HG02610 (cell line): ENCODE results near the gene HSF5.

Source experiments
- ATAC-seq: cut with Tn5 transposase; IDR thresholded peaks from one replicate; pipeline ENCODE4 v1.9.1; 2021; ENCODE audit warnings: mild to moderate bottlenecking, moderate library complexity; ENCODE audit not compliant: unreplicated experiment

Gene HSF5, protein sequence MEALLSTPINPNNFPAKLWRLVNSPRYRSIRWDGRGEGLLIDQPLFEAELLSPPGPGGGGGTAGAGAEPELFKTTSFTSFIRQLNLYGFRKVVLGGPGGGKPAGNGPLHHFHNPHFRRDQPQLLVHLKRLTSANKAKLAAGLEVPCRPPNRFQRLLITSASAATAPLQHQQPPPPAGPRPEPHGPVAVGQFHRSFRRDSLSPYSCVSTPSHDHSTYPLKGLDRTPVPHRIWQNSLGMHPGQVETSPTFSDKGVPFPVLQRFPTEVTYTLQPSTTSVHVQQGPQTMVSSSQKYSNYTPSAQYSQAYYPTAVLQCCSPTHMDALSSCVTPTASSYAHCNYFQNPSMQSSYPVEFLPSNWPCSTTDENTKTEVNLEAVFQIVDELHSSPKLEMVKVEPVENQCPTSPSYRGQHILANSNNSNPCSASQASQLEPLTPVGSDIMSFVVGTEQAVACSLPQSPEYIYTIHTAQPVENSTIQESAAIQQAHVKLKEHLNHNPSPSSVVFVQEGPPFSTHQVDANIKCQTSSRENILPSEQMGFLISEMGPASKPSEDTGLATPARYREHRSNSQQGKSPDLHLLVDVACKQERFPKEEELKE

DNA sequence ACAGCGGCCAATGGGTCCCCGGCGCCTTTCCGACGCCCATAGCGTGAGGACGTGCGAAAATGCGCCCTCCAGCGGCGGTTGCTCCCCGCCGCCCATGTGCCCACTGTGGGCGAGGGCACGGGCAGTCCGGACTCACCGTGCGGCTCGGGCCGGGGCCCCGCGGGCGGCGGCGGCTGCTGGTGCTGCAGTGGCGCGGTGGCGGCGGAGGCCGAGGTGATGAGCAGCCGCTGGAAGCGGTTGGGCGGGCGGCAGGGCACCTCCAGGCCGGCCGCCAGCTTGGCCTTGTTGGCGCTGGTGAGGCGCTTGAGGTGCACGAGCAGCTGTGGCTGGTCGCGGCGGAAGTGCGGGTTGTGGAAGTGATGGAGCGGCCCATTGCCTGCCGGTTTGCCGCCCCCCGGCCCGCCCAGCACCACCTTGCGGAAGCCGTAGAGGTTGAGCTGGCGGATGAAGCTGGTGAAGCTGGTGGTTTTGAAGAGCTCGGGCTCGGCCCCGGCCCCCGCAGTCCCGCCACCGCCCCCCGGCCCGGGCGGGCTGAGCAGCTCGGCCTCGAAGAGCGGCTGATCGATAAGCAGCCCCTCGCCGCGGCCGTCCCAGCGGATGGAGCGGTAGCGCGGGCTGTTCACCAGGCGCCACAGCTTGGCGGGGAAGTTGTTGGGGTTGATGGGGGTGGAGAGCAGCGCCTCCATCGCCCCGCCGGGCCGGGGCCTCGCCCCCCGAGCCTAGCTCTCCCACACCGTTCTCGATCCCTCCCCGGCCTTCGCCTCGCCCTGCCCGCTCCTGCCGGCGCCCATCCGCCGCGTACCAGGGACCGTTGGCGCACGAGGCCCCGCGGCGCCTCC is at the start of gene HSF5:
Gene HSF5 (minus strand): TSS at position 820 of the 839 bp plus-strand sequence. CDS start 134 bp downstream, at position 686.
- ATAC-seq = no peak

DNA sequence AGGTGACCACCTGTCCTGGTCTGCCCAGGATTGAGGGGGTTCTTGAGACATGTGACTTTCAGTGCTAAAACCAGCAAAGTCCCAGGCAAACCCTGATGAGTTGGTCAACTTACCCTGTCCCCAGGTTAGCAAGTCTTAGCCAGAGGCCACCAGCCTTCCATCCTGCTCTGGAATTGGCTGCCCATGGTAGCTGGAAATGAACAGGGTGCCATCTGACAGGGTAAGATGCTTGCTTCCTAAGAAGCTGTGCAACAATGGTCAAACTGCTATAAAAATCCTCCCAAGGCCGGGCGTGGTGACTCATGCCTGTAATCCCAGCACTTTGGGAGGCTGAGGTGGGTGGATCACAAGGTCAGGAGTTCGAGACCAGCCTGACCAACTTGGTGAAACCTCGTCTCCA is 49.1 kb upstream of the HSF5 start:
- no peak for ATAC-seq

DNA sequence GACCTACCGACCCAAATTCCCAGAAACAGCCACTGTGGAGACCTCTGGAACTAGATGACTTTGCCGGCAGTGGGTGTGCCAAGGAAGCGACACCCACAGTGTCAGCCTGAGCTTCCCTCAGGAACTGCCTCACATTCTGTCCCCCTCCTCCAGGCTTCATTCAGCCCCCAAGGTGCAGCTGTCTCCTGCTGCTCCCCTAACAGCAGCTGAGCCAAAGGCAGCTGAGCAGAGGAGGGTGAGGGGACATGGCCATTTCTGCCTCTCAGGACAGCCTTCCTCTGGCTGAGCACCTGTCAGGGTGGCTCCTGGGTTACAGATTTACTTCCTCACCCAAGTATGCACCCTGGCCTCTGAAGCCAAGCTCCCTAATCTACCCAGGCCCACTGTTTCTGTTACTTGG is 48.3 kb upstream of the HSF5 start:
- no peak for ATAC-seq

DNA sequence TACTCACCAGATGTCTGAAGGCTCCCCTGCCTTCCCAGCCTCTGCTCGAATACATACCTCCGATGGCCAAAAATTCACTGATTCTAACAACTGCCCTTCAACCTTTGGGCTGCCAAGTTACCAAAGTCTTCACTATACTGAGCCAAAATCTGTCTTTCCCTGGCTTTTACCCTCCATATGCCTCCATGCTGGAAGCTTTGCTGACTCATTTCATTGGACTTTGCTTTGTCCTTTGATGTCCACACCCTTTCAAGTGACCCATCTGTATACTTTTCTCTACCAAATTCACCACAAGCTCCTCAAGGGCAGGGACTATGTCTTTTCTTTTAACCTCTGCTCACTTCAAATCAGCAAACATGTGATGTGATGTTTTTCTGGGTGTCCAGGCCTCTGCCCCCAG is 47.2 kb upstream of the HSF5 start:
- ATAC-seq = no peak

DNA sequence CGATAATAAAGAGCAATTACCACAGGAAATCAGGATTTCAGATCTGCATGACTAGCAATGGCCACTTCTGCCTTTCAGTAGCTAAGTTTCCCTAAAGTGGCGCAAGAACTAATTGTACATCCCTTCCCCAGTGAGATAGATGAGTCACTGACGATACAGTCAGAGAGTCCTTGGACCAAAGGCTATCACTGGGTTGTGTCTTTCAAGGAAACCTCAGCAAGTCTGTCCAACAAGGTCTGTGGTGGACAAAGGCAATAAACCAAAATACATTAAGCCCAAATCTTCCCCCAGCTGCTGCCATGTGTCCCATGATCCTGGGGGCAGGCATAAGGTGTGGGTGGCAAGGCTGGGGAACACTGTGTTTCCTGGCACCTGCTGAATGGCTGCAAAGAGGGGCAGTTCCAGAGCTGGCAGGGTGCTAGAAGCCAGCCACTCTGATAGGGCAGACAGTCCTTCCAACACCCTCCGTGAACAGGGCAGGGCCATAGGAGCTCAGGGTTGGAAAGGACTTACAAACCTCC is 46.8 kb upstream of the HSF5 start:
- ATAC-seq = no peak

DNA sequence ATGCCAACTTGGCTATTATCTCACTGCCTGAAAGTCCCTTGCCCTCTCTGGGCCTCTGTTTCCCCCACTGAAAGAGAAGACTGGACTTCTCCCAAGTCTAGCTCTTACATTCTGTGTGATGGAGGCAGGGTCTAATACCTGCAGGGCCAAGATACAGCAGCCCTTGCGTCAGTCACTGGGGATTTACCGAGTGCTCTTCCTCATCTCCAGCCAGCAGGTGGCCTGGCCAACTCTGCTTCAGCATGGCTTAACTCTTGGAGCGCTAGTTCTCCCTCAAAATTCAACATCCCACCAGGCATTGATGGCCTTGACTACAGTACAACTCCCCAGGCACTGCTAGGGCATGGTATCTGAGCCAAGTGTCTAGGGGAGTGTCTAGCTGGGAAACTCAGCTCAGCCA is 46.1 kb upstream of the HSF5 start:
- ATAC-seq = no peak

DNA sequence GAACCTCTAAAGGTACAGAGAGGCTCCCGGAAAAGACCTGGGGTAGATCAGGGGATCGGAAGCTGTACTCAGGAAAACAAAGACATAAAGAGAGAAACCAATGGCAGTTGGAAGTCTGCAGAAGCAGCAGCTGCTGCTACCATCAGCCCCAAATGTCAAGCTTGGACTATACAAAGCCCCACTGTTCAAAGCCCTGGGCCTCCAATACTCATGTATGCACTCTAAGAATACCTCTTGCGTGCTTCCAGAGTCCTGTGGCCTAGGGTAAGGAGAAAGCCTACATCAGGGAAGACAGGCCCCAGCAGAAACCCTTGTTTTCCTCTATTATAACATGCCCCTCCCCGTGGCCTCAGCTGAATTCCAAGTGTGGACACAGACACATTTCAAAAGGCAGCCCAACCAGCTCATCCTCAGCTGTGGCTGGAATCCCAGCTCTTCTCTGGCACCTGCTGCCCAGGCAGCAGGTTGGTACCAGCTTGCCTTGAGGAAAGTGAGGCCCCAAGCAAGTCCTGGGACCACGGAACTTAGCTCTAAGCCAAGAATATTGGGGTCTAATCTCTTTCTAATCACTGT is 45.5 kb upstream of the HSF5 start:
- ATAC-seq = no peak

DNA sequence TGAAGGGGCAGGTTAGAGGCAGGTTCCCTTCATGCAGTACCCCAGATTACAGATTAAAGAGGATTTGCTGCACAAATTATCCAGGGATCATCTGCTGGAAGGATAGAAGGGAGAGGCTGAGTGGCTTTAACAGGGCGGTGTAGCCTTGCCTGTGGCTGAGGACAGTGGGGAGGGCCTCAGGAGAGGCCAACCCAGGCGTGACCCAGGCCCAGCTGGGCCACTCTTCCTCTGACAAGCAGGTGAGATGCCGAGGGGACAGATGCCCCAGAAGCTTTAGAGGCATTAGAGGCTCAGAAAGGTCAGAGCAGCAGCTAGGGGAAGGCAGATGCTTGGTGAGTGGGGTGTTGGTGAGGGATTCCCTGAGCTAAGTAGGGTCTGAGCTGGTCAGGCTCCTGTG is 44.3 kb upstream of the HSF5 start:
- ATAC-seq = no peak

DNA sequence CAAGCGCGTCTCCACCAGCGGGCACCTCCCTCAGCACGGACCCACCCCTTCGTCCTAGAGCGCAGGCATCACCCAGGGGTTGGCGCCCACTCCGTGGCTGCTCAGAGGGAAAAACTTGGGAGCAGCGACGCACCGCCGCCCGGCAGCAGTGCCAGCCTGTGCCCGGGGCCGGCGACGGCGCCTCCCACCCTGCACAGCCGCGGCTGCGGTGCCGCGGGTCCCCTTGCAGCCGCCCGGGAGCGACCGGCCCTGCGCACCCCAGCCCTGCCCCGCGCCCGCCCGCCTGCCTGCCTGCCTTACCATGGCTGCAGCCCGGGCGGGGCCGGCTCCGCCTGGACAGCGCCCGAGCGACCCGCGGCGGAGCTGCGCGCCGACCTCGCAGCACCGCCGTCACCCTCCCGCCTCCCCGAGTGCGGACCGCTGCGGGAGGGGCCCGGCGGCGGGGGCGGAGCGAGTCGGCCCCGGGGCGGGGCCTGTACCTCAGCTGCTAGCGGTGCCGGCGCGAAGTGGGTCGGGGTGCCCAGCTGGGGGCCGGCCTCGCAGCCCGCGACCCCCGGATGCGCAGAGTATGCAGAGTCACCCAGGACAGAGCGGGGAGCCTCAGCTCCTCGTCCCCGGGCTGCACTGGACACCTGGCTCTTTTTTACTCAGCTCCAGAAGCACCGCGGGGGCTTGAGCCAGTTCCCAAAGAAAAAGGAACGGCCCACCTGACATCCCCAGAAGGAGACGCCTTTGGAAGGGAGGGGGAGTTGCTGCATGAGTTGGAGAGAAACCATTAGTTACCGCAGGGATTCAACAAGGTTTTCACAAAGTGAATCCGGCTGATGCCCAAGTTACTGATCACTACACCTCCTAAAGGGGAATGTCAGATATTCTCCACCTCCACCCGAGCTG is 43.7 kb upstream of the HSF5 start:
- peak; percentile 59 for ATAC-seq

DNA sequence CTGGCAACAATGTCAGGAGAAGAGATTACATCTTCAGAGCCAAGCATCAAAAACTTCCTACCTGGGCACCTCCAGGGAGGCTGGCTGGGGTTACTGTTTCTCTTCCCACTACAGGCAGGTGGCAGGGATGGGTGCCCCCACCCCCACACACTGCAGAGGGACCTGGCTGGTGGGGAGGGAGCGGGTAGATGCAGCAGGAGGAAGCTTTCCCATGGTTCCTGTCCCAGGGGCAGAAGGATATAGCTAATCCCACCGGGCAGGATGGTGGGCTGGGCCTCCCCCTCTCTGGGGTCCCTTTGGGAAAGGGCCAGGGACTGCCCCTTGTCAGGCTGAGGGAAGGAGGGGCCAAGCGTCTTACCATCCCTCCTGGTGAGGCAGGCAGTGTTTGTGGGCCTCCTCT is 42.9 kb upstream of the HSF5 start:
- no peak for ATAC-seq

DNA sequence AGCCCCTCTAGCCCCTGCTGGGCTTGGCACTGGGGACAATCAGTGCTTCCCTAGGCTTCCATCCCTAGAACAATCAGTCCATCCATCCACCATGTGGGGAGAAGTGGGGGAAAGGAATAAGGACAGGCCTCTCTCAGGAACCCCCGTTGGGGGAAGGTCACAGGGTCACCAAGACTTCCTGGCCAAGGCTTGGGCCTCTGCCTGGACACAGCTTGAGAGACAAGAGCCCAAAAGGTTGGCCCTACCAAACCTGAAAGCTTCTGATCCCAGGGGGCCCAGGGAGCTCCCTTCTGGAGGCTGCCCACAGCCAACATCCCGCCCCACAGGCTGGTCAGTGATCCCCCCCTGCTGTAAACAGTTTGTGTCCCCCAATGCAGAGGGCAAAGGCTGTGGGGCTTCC is 42.4 kb upstream of the HSF5 start:
- no peak for ATAC-seq

DNA sequence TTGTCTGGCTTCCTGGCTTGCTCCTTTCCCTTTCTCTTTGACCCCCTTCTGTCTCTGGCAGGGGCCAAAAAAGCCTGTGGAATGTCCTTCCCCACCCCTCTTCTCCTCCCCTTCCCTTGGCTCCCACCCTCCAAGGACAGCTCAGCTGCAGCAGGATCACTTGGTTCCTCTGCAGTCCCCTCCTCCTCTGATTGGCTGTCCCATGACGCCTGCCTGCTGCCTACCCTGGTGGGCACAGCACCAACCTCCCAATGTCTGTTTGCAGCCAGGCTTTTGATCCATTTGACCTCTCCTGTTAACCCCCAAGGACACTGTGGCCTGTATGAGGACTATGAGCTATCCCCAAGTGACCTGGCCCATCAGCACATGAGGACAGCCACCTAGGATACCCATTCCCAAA is 41.1 kb upstream of the HSF5 start:
- no peak for ATAC-seq

DNA sequence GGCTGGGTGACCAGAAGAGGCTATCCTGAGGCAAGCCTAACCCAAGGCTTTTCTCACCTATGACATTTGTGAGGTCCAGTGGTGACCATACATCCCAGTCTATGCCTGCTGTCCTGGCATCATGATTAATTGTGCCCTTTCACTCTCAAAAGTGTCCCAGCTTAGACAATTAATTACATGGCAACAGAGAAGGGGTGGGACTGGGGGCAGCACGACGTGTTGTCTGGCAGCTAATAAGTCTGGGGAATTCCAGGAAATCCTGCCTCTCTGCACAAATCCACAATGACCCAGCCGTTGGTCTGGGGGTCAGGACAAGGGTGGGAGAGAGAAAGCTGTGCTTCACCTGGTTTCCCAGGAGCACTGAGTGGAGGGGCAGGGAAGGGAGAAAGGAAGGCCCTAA is 40.2 kb upstream of the HSF5 start:
- ATAC-seq = no peak

DNA sequence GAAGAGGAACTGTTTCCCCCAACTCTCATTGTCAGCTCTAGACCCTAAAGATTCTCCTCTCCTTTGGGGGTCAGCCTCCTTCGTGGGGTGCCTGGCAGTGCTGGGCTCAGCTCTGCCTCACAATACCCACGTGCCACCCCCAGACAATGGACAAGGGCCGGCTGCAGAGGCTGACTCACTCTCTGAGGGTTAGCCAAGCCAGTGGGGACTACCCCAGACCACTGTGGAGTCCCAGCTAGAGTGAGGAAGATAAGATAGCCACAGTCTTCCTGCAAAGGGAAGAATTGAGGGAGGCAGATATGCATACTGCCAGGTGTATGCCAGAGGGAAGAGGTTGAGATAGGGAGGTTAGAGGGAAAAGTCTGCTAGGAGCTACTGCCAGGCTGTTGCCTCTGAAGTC is 39.7 kb upstream of the HSF5 start:
- no peak for ATAC-seq

DNA sequence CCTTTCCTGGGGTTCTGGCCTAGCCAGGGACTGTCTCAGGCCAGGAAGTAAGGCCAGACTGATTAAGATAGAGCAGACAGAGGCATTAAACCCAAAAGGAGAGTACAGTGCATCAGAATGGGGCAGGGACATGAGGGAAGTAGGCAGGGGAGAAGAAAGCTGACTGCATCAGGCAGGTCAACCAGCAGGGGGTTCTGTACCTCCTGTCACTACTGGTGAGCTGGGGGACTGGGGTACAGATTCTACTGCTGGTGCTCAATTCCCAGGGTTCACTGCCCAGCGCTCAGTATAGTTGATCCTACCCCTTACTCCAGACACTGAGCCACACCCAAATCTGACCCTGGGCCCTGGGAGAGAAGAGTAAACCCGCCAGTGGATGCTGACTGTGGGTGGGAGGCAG is 39.1 kb upstream of the HSF5 start:
- ATAC-seq = no peak

DNA sequence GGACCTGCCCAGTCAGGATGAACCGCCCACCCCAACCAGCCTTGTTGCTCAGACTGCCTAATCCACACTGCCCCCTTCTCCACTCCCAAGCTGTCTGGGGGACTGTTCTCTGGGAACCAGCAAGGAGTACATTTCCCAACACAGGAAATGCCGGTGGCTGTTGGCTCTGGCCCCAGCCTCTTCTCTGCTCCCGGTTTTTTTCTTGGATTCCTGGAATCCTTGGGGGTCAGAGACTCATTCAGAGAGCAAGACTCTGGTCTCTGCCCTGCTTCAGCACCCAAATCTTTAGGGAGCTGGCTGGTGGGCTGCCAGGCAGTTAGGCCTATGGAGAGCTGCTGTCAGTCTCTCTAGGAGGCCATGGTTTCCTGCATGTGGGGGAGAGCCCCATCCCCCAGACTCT is 37.0 kb upstream of the HSF5 start:
- ATAC-seq = no peak

DNA sequence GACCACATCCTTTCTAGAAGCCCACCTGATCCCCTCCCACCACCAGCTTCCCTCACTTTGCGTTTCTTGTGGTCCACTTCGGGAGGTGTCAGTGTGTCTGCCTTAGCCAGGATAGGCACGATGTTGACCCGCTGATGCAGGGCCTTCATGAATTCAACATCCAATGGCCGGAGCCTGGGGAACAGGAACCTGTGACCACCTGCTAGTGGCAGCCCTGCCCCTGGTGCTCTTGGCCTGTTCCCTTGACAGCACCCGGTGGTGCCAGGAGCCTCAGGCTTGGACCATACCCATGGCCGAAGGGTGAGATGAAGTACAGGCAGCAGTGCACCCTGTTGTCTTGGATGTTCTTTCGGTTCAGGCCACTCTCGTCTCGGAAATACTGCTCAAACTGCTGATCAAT is 33.5 kb upstream of the HSF5 start:
- ATAC-seq = no peak

DNA sequence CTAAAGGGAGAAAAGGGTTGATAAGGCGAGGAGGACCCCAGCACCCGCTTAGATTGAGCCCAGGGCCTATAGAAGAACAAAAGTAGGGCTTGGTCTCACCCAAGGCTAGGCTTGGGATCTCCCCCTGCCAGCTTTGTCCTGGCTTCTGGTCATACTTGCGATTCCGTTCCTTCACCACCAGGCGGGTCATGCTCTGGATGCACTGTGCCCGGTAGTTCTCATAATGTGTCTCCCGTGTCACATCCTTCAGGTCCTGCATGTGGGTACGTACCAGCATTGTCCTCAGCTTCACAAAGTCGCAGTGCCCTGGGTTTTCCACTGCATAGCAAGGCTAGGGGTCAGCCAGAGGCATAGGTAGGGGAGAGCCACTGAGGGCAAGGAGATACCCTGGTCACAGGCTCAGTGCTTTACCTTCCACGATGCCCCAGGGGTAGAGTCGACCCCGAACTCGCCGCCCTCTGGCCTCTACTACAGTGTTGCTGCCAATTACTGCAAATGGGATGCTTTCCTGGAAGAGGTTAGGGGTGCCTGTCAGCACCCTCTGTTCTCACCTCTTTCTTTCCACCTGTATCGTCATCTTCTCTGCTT is 32.7 kb upstream of the HSF5 start:
- no peak for ATAC-seq

DNA sequence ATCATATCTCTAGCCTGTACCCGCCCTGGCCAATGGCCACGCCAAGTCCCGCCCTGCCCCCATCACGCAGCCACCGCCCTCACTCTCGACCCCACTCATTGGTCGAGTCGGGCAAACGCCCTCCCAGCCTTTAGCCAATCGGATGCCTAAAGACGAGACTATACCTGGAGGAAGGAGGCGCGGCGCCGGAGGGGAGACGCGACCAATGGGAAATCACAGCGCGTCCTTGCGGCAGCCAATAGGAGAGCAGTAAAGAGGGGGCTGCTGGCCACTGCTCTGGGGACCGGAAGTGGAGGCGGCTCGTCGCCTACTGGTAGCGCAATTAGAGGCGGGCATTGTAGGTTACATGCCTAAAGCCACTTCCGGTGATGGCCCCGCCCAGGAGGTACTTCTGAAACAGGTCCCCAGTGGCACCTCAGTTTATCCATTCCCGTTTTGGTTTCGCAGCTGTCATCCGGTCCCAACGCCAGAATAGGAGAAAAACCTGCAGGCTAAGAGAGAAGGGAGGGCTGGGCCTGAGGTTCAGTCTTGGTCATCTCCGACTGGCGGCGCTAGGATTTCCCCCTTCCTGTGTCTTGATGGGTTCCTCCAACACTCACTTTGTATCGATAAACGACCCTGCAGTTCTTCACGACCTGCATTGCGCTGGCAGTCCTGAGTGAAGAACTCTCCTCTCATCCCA is 29.9 kb upstream of the HSF5 start:
- peak; percentile 79 for ATAC-seq
